ENCODE data around the gene THYN1. TPM values are rescaled to one million over a fixed set of nuclear protein-coding genes. Genes with fewer than 3 reads are reported as not detected.

The THYN1 gene
- total RNA-seq, 1 experiment from 2014 or later: 97.0 TPM

DNA sequence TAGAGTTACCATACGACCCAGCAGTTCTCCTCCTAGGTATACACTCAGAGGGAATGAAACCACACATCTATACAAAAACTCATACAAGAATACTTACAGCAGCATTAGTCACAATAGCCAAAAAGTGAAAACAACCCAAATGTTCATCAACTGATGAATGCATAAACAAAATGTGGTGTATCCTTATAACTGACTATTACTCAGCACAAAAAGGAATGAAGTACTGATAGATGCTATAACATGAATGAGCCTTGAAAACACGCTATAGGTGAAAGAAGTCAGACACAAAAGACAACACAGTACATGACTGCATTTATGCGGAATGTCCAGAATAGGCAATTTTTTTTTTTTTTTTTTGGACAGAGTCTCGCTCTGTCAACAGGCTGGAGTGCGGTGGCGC is 52.5 kb downstream of the THYN1 start:
- DNase-seq: no peak
- TF ChIP-seq, protein P1, sequence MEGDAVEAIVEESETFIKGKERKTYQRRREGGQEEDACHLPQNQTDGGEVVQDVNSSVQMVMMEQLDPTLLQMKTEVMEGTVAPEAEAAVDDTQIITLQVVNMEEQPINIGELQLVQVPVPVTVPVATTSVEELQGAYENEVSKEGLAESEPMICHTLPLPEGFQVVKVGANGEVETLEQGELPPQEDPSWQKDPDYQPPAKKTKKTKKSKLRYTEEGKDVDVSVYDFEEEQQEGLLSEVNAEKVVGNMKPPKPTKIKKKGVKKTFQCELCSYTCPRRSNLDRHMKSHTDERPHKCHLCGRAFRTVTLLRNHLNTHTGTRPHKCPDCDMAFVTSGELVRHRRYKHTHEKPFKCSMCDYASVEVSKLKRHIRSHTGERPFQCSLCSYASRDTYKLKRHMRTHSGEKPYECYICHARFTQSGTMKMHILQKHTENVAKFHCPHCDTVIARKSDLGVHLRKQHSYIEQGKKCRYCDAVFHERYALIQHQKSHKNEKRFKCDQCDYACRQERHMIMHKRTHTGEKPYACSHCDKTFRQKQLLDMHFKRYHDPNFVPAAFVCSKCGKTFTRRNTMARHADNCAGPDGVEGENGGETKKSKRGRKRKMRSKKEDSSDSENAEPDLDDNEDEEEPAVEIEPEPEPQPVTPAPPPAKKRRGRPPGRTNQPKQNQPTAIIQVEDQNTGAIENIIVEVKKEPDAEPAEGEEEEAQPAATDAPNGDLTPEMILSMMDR (conservative IDR thresholded peaks at IDR 0.05): no peak
- no peak overlapping the region for H4K8ac ChIP-seq (replicated peaks; ENCODE audit: insufficient read length, low read depth, low read length)
- H3K27me3 ChIP-seq (ENCODE audit: insufficient read depth, low read length): no peaks in the 10 kb centered on the region
- H2BK20ac ChIP-seq (ENCODE audit: low read depth, low read length, poor library complexity, severe bottlenecking): no peak overlapping the region
- no peak overlapping the region for H2BK12ac ChIP-seq (ENCODE audit: insufficient read length, low read depth, low read length)
- no peak overlapping the region for H3K27ac ChIP-seq (ENCODE audit: insufficient read length, low read depth, low read length)
- no peak overlapping the region for H3K14ac ChIP-seq (ENCODE audit: insufficient read depth, low read length)
- no peaks in the 10 kb centered on the region for H3K9me3 Mint-ChIP-seq
- H3K23ac ChIP-seq (ENCODE audit: insufficient read length, low read depth, low read length): no peak overlapping the region
- H3K9me3 ChIP-seq (ENCODE audit: control insufficient read depth, low read depth, low read length): no peaks in the 10 kb centered on the region
- H3K4me2 ChIP-seq (ENCODE audit: insufficient read depth, insufficient read length, low read length): no peak overlapping the region
- H2AK5ac ChIP-seq (ENCODE audit: insufficient read length, low read length): no peak overlapping the region
- H3K23me2 ChIP-seq (ENCODE audit: insufficient read length, low read depth, low read length, poor library complexity, severe bottlenecking): no peaks in the 10 kb centered on the region
- H3K27ac Mint-ChIP-seq: no peak overlapping the region
- peaks cover 5 to 6% of the 10 kb centered on the region in 2 experiments for H3K4me1 Mint-ChIP-seq
- no peak overlapping the region for H3K9ac ChIP-seq (ENCODE audit: extremely low read depth, insufficient read length, low read length)
- H2BK120ac ChIP-seq (ENCODE audit: low read depth, low read length, poor library complexity, severe bottlenecking): no peak overlapping the region
- H3T11ph ChIP-seq (ENCODE audit: low read length): no peak overlapping the region
- no peak overlapping the region for H2AFZ ChIP-seq (ENCODE audit: low read length)
- no peak overlapping the region for H3K18ac ChIP-seq (ENCODE audit: insufficient read length, low read depth, low read length)
- no peaks in the 10 kb centered on the region for H3K79me1 ChIP-seq (ENCODE audit: insufficient read depth, low read depth, low read length, poor library complexity, severe bottlenecking)
- H3K79me2 ChIP-seq (ENCODE audit: insufficient read depth, low read length): no peaks in the 10 kb centered on the region
- no peak overlapping the region for H2BK15ac ChIP-seq (ENCODE audit: low read depth, low read length)
- no peak overlapping the region for H3K4ac ChIP-seq (ENCODE audit: low read depth, low read length)
- no peak overlapping the region for H4K91ac ChIP-seq (ENCODE audit: insufficient read length, low read depth, low read length)
- no CpG with 5 or more reads among the region's 6 CpGs for WGBS (ENCODE audit: extremely low coverage, insufficient read length, low lambda C conversion rate)
- H2BK5ac ChIP-seq (ENCODE audit: insufficient read length, low read length): no peak overlapping the region
- H3K4me3 Mint-ChIP-seq: no peak overlapping the region
- H3K27me3 Mint-ChIP-seq (ENCODE audit: low read depth): no peaks in the 10 kb centered on the region
- H4K5ac ChIP-seq (ENCODE audit: insufficient read length, low read depth, low read length): no peak overlapping the region
- peaks cover 35 to 87% (median 77%) of the 10 kb centered on the region in 3 experiments; a peak in 6 of 7 replicates for H3K36me3 Mint-ChIP-seq (ENCODE audit: insufficient read depth in 1 of 3, low read depth in 3 of 3)
- no peaks in the 10 kb centered on the region for H4K20me1 ChIP-seq (ENCODE audit: control insufficient read depth, insufficient read depth, insufficient read length)
- H3K4me1 ChIP-seq (ENCODE audit: insufficient read depth, low read length): no peaks in the 10 kb centered on the region
- no peak overlapping the region for H3K56ac ChIP-seq (ENCODE audit: insufficient read length, low read depth, low read length)

All from H9 (cell line).